ENCODE results near the gene IQGAP3.

Gene IQGAP3

GRCh38 chr1:156490401-156491032 is 81.8 kb downstream of the IQGAP3 start:
- Histone ChIP-seq H3K4me1 (ENCODE audit: low read length) (peaks cover 88% of the 10 kb centered on the region), H2AFZ (ENCODE audit: low read depth, low read length) (no peak overlapping the region), H3K4me3 (ENCODE audit: low read length) (peak overlapping the region; percentile 68), H4K20me1 (ENCODE audit: insufficient read depth, low read length) (peaks cover 66% of the 10 kb centered on the region), H3K4me2 (ENCODE audit: low read length) (peak overlapping the region; percentile 96), H3K79me2 (ENCODE audit: low read length) (peaks cover 98% of the 10 kb centered on the region), H3K27me3 (ENCODE audit: low read depth, low read length) (no peaks in the 10 kb centered on the region), H3K27ac (ENCODE audit: low read length) (peak overlapping the region; percentile 83), H3K9me3 (ENCODE audit: insufficient read depth, low read length) (no peaks in the 10 kb centered on the region), H3K9ac (ENCODE audit: low read length) (peak overlapping the region; percentile 68), H3K36me3 (replicated peaks; ENCODE audit: low read depth, low read length) (peaks cover 13% of the 10 kb centered on the region)
- TF ChIP-seq EZH2phosphoT487 (IDR thresholded peaks at IDR 0.05; ENCODE audit: low read depth), result no peak
- TF ChIP-seq, protein P1, sequence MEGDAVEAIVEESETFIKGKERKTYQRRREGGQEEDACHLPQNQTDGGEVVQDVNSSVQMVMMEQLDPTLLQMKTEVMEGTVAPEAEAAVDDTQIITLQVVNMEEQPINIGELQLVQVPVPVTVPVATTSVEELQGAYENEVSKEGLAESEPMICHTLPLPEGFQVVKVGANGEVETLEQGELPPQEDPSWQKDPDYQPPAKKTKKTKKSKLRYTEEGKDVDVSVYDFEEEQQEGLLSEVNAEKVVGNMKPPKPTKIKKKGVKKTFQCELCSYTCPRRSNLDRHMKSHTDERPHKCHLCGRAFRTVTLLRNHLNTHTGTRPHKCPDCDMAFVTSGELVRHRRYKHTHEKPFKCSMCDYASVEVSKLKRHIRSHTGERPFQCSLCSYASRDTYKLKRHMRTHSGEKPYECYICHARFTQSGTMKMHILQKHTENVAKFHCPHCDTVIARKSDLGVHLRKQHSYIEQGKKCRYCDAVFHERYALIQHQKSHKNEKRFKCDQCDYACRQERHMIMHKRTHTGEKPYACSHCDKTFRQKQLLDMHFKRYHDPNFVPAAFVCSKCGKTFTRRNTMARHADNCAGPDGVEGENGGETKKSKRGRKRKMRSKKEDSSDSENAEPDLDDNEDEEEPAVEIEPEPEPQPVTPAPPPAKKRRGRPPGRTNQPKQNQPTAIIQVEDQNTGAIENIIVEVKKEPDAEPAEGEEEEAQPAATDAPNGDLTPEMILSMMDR (IDR thresholded peaks at IDR 0.05; ENCODE audit: low read depth, low read length), result no peak

- H3K4me1 ChIP-seq (ENCODE audit: low read length), result peaks cover 86% of the 10 kb centered on the region
- H3K36me3 ChIP-seq (replicated peaks; ENCODE audit: low read depth, low read length), result peaks cover 9% of the 10 kb centered on the region
- peaks cover 97% of the 10 kb centered on the region for H3K79me2 ChIP-seq (ENCODE audit: low read length)
- H3K27me3 ChIP-seq (ENCODE audit: low read depth, low read length), result no peaks in the 10 kb centered on the region
- peak overlapping the region; percentile 68 for H3K4me3 ChIP-seq (ENCODE audit: low read length)
- H3K9me3 ChIP-seq (ENCODE audit: insufficient read depth, low read length), result no peaks in the 10 kb centered on the region
- no peak for TF ChIP-seq EZH2phosphoT487 (IDR thresholded peaks at IDR 0.05; ENCODE audit: low read depth)
- peak overlapping the region; percentile 96 for H3K4me2 ChIP-seq (ENCODE audit: low read length)
- H4K20me1 ChIP-seq (ENCODE audit: insufficient read depth, low read length), result peaks cover 66% of the 10 kb centered on the region
- no peak overlapping the region for H2AFZ ChIP-seq (ENCODE audit: low read depth, low read length)
- H3K9ac ChIP-seq (ENCODE audit: low read length), result peak overlapping the region; percentile 68
- H3K27ac ChIP-seq (ENCODE audit: low read length), result peak overlapping the region; percentile 83
Observed at GRCh38 chr1:156489935-156490293, 82.5 kb downstream of the IQGAP3 start.

- H3K9me3 ChIP-seq (ENCODE audit: insufficient read depth, low read length), result no peaks in the 10 kb centered on the region
- peaks cover 9% of the 10 kb centered on the region for H3K36me3 ChIP-seq (replicated peaks; ENCODE audit: low read depth, low read length)
- no peaks in the 10 kb centered on the region for H3K27me3 ChIP-seq (ENCODE audit: low read depth, low read length)
- TF ChIP-seq, protein P1 (IDR thresholded peaks at IDR 0.05; ENCODE audit: low read depth, low read length), result no peak; the same call in 1 of the 2 replicates
- no peak for TF ChIP-seq EZH2phosphoT487 (IDR thresholded peaks at IDR 0.05; ENCODE audit: low read depth)
- peak overlapping the region; percentile 96 for H3K4me2 ChIP-seq (ENCODE audit: low read length)
- peaks cover 80% of the 10 kb centered on the region for H3K4me1 ChIP-seq (ENCODE audit: low read length)
- peak overlapping the region; percentile 68 for H3K9ac ChIP-seq (ENCODE audit: low read length)
- peak overlapping the region; percentile 68 for H3K4me3 ChIP-seq (ENCODE audit: low read length)
- H3K27ac ChIP-seq (ENCODE audit: low read length), result peak overlapping the region; percentile 83
- peaks cover 66% of the 10 kb centered on the region for H4K20me1 ChIP-seq (ENCODE audit: insufficient read depth, low read length)
- peaks cover 97% of the 10 kb centered on the region for H3K79me2 ChIP-seq (ENCODE audit: low read length)
- H2AFZ ChIP-seq (ENCODE audit: low read depth, low read length), result no peak overlapping the region
Observed at GRCh38 chr1:156489166-156489934, 83.0 kb downstream of the IQGAP3 start.

- TF ChIP-seq, protein P1 (IDR thresholded peaks at IDR 0.05; ENCODE audit: low read depth, low read length), result no peak
- TF ChIP-seq EZH2phosphoT487 (IDR thresholded peaks at IDR 0.05; ENCODE audit: low read depth), result no peak
- no peak overlapping the region for H2AFZ ChIP-seq (ENCODE audit: low read depth, low read length)
- peak overlapping the region; percentile 96 for H3K4me2 ChIP-seq (ENCODE audit: low read length)
- peaks cover 73% of the 10 kb centered on the region for H3K4me1 ChIP-seq (ENCODE audit: low read length)
- no peaks in the 10 kb centered on the region for H3K27me3 ChIP-seq (ENCODE audit: low read depth, low read length)
- H4K20me1 ChIP-seq (ENCODE audit: insufficient read depth, low read length), result peaks cover 65% of the 10 kb centered on the region
- H3K79me2 ChIP-seq (ENCODE audit: low read length), result peaks cover 96% of the 10 kb centered on the region
- H3K9ac ChIP-seq (ENCODE audit: low read length), result peak overlapping the region; percentile 68
- H3K36me3 ChIP-seq (replicated peaks; ENCODE audit: low read depth, low read length), result peaks cover 9% of the 10 kb centered on the region
- peak overlapping the region; percentile 68 for H3K4me3 ChIP-seq (ENCODE audit: low read length)
- H3K27ac ChIP-seq (ENCODE audit: low read length), result peak overlapping the region; percentile 83
- no peaks in the 10 kb centered on the region for H3K9me3 ChIP-seq (ENCODE audit: insufficient read depth, low read length)
Observed at GRCh38 chr1:156488566-156489165, 83.7 kb downstream of the IQGAP3 start.
